ENCODE measurements around the gene MED20. TPM values are rescaled to one million over a fixed set of nuclear protein-coding genes. Genes with fewer than 3 reads are reported as not detected.

MED20 gene
- total RNA-seq, 1 experiment from 2014 or later, result 42.4 TPM

GRCh38 chr6:41965429-41966213, 44.7 kb upstream of the MED20 start:
- ATAC-seq, result peak; percentile 91
- POLR2A ChIA-PET, result interaction anchor here (0.7 to 2.1 kb wide), 7 partner anchors 24 to 188 kb away, joined by 3 to 9 read pairs (median 4); partner anchors contain the start of genes BYSL, C6orf132, CCND3 and MED20
- peaks cover 4% of the 10 kb centered on the region; the same call in 1 of the 2 replicates for H3K9me3 Mint-ChIP-seq
- CTCF ChIA-PET, result interaction anchor here (0.8 to 4.1 kb wide), 13 partner anchors 12 to 488 kb away, joined by 3 to 38 read pairs (median 4); partner anchors contain the start of genes BYSL, CCND3, MED20 and PRICKLE4
- no peaks in the 10 kb centered on the region; the same call in 1 of the 2 replicates for H3K27me3 Mint-ChIP-seq (ENCODE audit: low read depth)
- peaks cover 54% of the 10 kb centered on the region for H3K4me1 Mint-ChIP-seq
- no peaks in the 10 kb centered on the region for H3K36me3 Mint-ChIP-seq
- H3K4me3 Mint-ChIP-seq, result peak overlapping the region; percentile 29
- peak overlapping the region; percentile 100 for H3K27ac Mint-ChIP-seq
- DNase-seq (ENCODE audit: low spot score), result peak; percentile 80
- peak; percentile 77; the same call in 1 of the 2 replicates for TF ChIP-seq ZNF425 (CRISPR knock-in tag; conservative IDR thresholded peaks at IDR 0.05)
- TF ChIP-seq NR2C2 (CRISPR knock-in tag; IDR thresholded peaks at IDR 0.05), result no peak
- no peak for TF ChIP-seq CDX4 (CRISPR knock-in tag; IDR thresholded peaks at IDR 0.05; ENCODE audit: borderline replicate concordance)
- TF ChIP-seq HMGA2 (CRISPR knock-in tag; IDR thresholded peaks at IDR 0.05), result peak; percentile 20; the same call in 1 of the 2 replicates
- peak; percentile 56; the same call in 1 of the 2 replicates for TF ChIP-seq MAX (CRISPR knock-in tag; IDR thresholded peaks at IDR 0.05)
- TF ChIP-seq FOXK1 (CRISPR knock-in tag; IDR thresholded peaks at IDR 0.05), result no peak
- peak; percentile 27; the same call in 1 of the 2 replicates for TF ChIP-seq NFATC4 (CRISPR knock-in tag; IDR thresholded peaks at IDR 0.05)
- TF ChIP-seq USF1 (CRISPR knock-in tag; IDR thresholded peaks at IDR 0.05), result 0 out of 2 replicates have a peak, but pooled peaks have one; percentile 12
- no peak for TF ChIP-seq KAT7 (CRISPR knock-in tag; IDR thresholded peaks at IDR 0.05; ENCODE audit: borderline replicate concordance)
- peak; percentile 83 for TF ChIP-seq ZNF396 (CRISPR knock-in tag; IDR thresholded peaks at IDR 0.05; ENCODE audit: borderline replicate concordance)
- TF ChIP-seq GTF2I (CRISPR knock-in tag; conservative IDR thresholded peaks at IDR 0.05), result peak; percentile 100
- peak; percentile 41; the same call in 1 of the 2 replicates for TF ChIP-seq ZNF423 (CRISPR knock-in tag; IDR thresholded peaks at IDR 0.05)
- peak; percentile 76; the same call in 1 of the 2 replicates for TF ChIP-seq ZNF416 (CRISPR knock-in tag; IDR thresholded peaks at IDR 0.05)
- TF ChIP-seq SMAD4 (CRISPR knock-in tag; IDR thresholded peaks at IDR 0.05), result no peak
- no peak for TF ChIP-seq TP53 (CRISPR knock-in tag; IDR thresholded peaks at IDR 0.05)
- no peak for TF ChIP-seq TCF7 (CRISPR knock-in tag; IDR thresholded peaks at IDR 0.05; ENCODE audit: low read depth)
- TF ChIP-seq JUN (CRISPR knock-in tag; IDR thresholded peaks at IDR 0.05), result no peak
- 0 out of 2 replicates have a peak, but pooled peaks have one; percentile 13 for TF ChIP-seq ZNF671 (CRISPR knock-in tag; IDR thresholded peaks at IDR 0.05)
- TF ChIP-seq IRF2 (CRISPR knock-in tag; IDR thresholded peaks at IDR 0.05; ENCODE audit: borderline replicate concordance, low read depth), result no peak
- TF ChIP-seq ESRRA (CRISPR knock-in tag; IDR thresholded peaks at IDR 0.05; ENCODE audit: borderline replicate concordance), result peak; percentile 95; the same call in 1 of the 2 replicates
- peak; percentile 92 for TF ChIP-seq TEAD1 (CRISPR knock-in tag; IDR thresholded peaks at IDR 0.05)
- peak; percentile 55; the same call in 1 of the 2 replicates for TF ChIP-seq ERG (CRISPR knock-in tag; IDR thresholded peaks at IDR 0.05)
- TF ChIP-seq ZNF121 (CRISPR knock-in tag; IDR thresholded peaks at IDR 0.05), result peak; percentile 95; the same call in 1 of the 2 replicates
- TF ChIP-seq USF2 (CRISPR knock-in tag; IDR thresholded peaks at IDR 0.05), result no peak
- peak; percentile 64 for TF ChIP-seq PRDM15 (CRISPR knock-in tag; IDR thresholded peaks at IDR 0.05)
- no peak for TF ChIP-seq ZNF512 (CRISPR knock-in tag; IDR thresholded peaks at IDR 0.05; ENCODE audit: borderline replicate concordance)
